LNCaP clone FGC (cell line): ENCODE measurements around the gene ARID1B.

Experiments
- DNase-seq: peaks from one replicate; pipeline ENCODE4 v3.0.0-alpha.2; 2011; ENCODE audit warnings: low read depth
- H3K4me3 ChIP-seq: 2 replicates; pipeline ENCODE4 v1.5.1; 2011; ENCODE audit warnings: mild to moderate bottlenecking, low read depth, low read length, control low read depth
- CTCF ChIP-seq: IDR thresholded peaks from 2 replicates; pipeline ENCODE4 v1.5.1; 2012; ENCODE audit warnings: mild to moderate bottlenecking; ENCODE audit not compliant: control insufficient read depth, insufficient read depth; ENCODE audit errors: extremely low read depth

ARID1B gene

GRCh38 chr6:157056275-157056674 is 279.1 kb downstream of the ARID1B start:
- no peak for DNase-seq
- no peak for TF ChIP-seq CTCF

GRCh38 chr6:157058574-157058973 is 281.4 kb downstream of the ARID1B start:
- no peak overlapping the region for H3K4me3 ChIP-seq
- no peak for DNase-seq
- no peak for TF ChIP-seq CTCF

More at GRCh38 chr6:157056275-157056674, 279.1 kb downstream of the ARID1B start:
- no peak overlapping the region for H3K4me3 ChIP-seq

GRCh38 chr6:157059781-157060180 is 282.6 kb downstream of the ARID1B start:
- H3K4me3 ChIP-seq = no peak overlapping the region
- no peak for TF ChIP-seq CTCF
- DNase-seq = no peak

DNA sequence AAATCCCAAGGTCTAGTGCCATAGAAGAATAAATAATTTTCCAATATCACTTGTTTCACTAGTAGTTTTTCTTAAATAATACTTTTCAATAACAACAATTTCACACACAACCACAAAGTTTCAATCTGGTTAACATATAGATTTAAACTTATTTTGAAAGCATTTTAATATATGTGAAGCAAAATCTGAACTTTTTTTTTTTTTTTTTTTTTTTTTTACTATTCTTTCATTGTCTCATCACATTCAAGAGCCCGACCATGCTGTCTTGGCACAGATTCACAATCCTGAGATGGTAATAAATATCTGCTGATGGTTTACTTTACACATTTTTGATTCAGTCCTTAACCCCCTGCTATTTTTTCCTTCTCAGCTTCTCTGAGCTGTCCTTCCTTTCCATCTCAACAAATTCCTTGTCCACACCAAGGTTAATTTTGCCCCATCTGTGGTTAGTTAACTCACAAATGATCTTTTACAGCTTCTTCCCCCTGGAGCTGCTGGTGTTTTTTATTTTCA is 283.3 kb downstream of the ARID1B start:
- DNase-seq = no peak
- H3K4me3 ChIP-seq = no peak overlapping the region
- TF ChIP-seq CTCF = no peak

- DNase-seq = no peak
- no peak for TF ChIP-seq CTCF
- no peak overlapping the region for H3K4me3 ChIP-seq
Observed at GRCh38 chr6:157061770-157062594, 284.8 kb downstream of the ARID1B start.

DNA sequence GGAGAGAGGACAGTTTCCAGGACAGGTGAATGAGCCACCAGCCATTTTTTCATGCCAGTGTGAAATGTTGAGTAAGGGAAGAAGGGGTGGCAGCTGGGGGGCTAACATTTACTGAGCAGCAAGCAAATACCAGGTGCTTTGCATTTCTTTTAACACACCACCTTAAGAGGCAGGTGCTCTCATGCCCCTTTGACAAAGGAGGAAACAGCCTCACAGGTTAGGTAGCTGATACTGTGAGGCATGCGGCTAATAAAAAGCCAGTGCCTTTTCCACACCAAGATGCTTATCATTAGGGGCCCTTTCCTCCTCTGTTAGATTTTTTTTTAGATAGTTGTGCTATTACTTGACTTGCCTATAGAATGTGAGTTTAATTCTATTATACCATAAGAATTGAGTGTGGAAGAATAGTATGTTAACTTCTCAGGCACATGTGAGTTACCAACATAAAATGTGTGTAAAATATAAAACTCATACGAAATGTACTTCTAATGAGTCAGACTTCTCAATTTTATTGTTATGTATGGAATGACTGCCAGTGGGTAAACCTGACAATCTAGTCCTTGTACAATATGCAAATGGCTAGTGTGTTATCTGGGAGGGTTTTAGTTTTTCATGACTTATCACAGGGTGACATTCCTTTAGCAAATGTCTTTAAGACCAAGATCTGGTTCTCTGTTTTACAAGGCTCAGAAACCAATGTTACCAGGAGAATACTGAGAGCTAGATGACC is 286.2 kb downstream of the ARID1B start:
- DNase-seq = peak; percentile 67
- no peak for TF ChIP-seq CTCF
- no peak overlapping the region for H3K4me3 ChIP-seq

GRCh38 chr6:157063923-157064322 is 286.7 kb downstream of the ARID1B start:
- H3K4me3 ChIP-seq = no peak overlapping the region
- TF ChIP-seq CTCF = no peak
- no peak for DNase-seq
